ENCODE measurements around the gene DOK6. TPM values are rescaled to one million over a fixed set of nuclear protein-coding genes. Genes with fewer than 3 reads are reported as not detected.

DOK6 gene
- total RNA-seq, 4 donors from 2014 or later: 0.13 to 0.17 TPM; not detected in 2

DNA sequence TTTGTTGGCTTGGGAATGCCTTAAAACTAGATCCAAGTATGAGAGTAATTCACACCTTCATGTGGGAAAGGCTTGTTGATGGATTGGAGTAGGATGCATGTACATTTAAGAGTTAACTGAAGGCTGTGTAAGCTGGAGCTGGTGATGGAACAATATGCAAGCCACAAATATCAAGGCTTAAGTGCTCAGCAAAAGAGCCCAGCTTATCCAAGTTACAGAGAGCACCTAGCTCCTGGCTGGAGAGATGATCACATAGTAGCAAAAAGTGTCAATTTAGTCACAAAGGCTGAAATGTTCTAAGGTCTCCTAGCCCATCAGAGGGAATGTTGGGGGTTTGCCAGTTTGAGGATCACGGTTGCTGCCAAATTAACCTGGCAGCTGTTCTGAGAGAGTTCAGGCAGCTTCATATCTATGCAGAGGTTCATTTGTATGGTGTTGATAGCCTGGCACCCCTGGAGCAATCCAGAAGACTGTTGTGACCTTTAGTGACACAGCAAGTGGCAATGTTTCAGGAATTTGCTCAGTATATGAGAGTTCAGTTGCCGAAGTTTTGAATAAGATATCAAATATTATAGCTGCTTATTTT lies 228.2 kb downstream of the DOK6 start:
- Histone ChIP-seq H3K9me3 (no peaks in the 10 kb centered on the region), H3K36me3 (no peaks in the 10 kb centered on the region), H3K4me3 (no peak overlapping the region), H3K27me3 (no peaks in the 10 kb centered on the region), H3K27ac (no peak overlapping the region), H3K4me1 (no peaks in the 10 kb centered on the region)
- DNase-seq (no peak), ATAC-seq (no peak)
- in situ Hi-C loops (cut with MboI; ENCODE audit: low sequenced_read_pairs in 4 of 4) (no loop called here), intact Hi-C loops (cut with DNase I; ENCODE audit: low total_unique reads) (no loop called here)
- TF ChIP-seq POLR2A (IDR thresholded peaks at IDR 0.05) (no peak), CTCF (IDR thresholded peaks at IDR 0.05 in 4 of 5, conservative IDR thresholded peaks at IDR 0.05 in 1 of 5) (no peak)

DNA sequence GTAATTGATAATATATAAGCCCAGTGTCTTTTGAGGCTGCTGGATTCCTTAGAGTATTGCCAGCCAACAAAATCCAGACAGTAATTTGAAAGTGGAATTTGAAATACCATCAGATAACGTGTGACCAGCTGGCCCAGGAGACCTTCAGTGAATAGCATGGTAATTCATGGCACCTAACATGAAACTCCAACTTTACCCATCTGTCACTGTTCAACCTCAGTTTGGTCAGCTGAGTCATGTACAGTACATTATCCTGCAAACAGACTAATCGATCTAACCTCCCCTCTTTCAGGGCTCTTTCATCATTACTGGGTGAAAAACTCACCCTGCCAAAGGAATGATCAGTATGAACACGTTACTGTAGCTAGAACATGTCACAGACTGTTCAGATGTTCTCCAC lies 230.6 kb downstream of the DOK6 start:
- intact Hi-C loops (cut with DNase I; ENCODE audit: low total_unique reads) (no loop called here), in situ Hi-C loops (cut with MboI; ENCODE audit: low sequenced_read_pairs in 4 of 4) (no loop called here)
- Histone ChIP-seq H3K4me1 (no peaks in the 10 kb centered on the region), H3K36me3 (no peaks in the 10 kb centered on the region), H3K27ac (no peak overlapping the region), H3K9me3 (no peaks in the 10 kb centered on the region), H3K27me3 (no peaks in the 10 kb centered on the region), H3K4me3 (no peak overlapping the region)
- TF ChIP-seq POLR2A (IDR thresholded peaks at IDR 0.05) (no peak), CTCF (IDR thresholded peaks at IDR 0.05 in 4 of 5, conservative IDR thresholded peaks at IDR 0.05 in 1 of 5) (no peak)
- ATAC-seq (no peak), DNase-seq (no peak)

- in situ Hi-C loops (cut with MboI; ENCODE audit: low sequenced_read_pairs in 4 of 4): no loop called here
- intact Hi-C loops (cut with DNase I; ENCODE audit: low total_unique reads): no loop called here
These were observed 234.8 kb downstream of the DOK6 start for GRCh38 chr18:69635482-69635881.

GRCh38 chr18:69636529-69637301 lies 236.0 kb downstream of the DOK6 start:
- ATAC-seq (no peak), DNase-seq (no peak)
- Histone ChIP-seq H3K27ac (no peak overlapping the region), H3K4me3 (no peak overlapping the region), H3K9me3 (no peaks in the 10 kb centered on the region), H3K4me1 (no peaks in the 10 kb centered on the region), H3K36me3 (no peaks in the 10 kb centered on the region), H3K27me3 (no peaks in the 10 kb centered on the region)
- intact Hi-C loops (cut with DNase I; ENCODE audit: low total_unique reads) (no loop called here), in situ Hi-C loops (cut with MboI; ENCODE audit: low sequenced_read_pairs in 4 of 4) (no loop called here)
- TF ChIP-seq POLR2A (IDR thresholded peaks at IDR 0.05) (no peak), CTCF (IDR thresholded peaks at IDR 0.05 in 4 of 5, conservative IDR thresholded peaks at IDR 0.05 in 1 of 5) (no peak)

More at GRCh38 chr18:69635482-69635881, 234.8 kb downstream of the DOK6 start:
- Histone ChIP-seq H3K9me3 (no peaks in the 10 kb centered on the region), H3K27ac (no peak overlapping the region), H3K36me3 (no peaks in the 10 kb centered on the region), H3K27me3 (no peaks in the 10 kb centered on the region), H3K4me3 (no peak overlapping the region), H3K4me1 (no peaks in the 10 kb centered on the region)
- DNase-seq (no peak), ATAC-seq (no peak)
- TF ChIP-seq POLR2A (IDR thresholded peaks at IDR 0.05): no peak
- no peak for TF ChIP-seq CTCF (IDR thresholded peaks at IDR 0.05 in 4 of 5, conservative IDR thresholded peaks at IDR 0.05 in 1 of 5)
